Measurements from ENCODE around the gene SLC46A2. TPM values are rescaled to one million over a fixed set of nuclear protein-coding genes. Genes with fewer than 3 reads are reported as not detected.

Gene SLC46A2
- total RNA-seq, 2 donors from 2014 or later = not detected

- Histone ChIP-seq H3K27ac (ENCODE audit: low read depth, low read length) (no peak overlapping the region), H3K9ac (ENCODE audit: extremely low read depth, low read length, poor library complexity, severe bottlenecking) (no peak overlapping the region), H3K36me3 (ENCODE audit: control insufficient read depth, insufficient read depth, low read length) (no peaks in the 10 kb centered on the region), H3K4me1 (ENCODE audit: control insufficient read depth, insufficient read depth, low read length) (peaks cover 34% of the 10 kb centered on the region), H3K4me3 (ENCODE audit: low read length) (no peak overlapping the region), H3K27me3 (ENCODE audit: control insufficient read depth, insufficient read depth, low read length, poor library complexity, severe bottlenecking) (no peaks in the 10 kb centered on the region), H3K9me3 (ENCODE audit: control insufficient read depth, low read length) (no peaks in the 10 kb centered on the region)
- TF ChIP-seq CTCF (conservative IDR thresholded peaks at IDR 0.05) = no peak
- H3K36me3 Mint-ChIP-seq (ENCODE audit: low read depth) = peaks cover 20% of the 10 kb centered on the region
- 92 to 95% methylated on average over 6 of the region's 6 CpGs for WGBS, 2 experiments (ENCODE audit: insufficient coverage in 1 of 2, insufficient read length in 1 of 2)
- no peak overlapping the region for H3K4me3 Mint-ChIP-seq
- no peaks in the 10 kb centered on the region for H3K27me3 Mint-ChIP-seq (ENCODE audit: insufficient read depth)
- H3K4me1 Mint-ChIP-seq = peaks cover 62% of the 10 kb centered on the region
- no peak overlapping the region for H3K27ac Mint-ChIP-seq
- DNase-seq = no peak
- H3K9me3 Mint-ChIP-seq = peaks cover 3% of the 10 kb centered on the region
These were observed 20.1 kb downstream of the SLC46A2 start for GRCh38 chr9:112870556-112870955.

GRCh38 chr9:112869917-112870316, 20.8 kb downstream of the SLC46A2 start:
- H3K4me1 ChIP-seq (ENCODE audit: control insufficient read depth, insufficient read depth, low read length) = peaks cover 34% of the 10 kb centered on the region
- H3K9me3 Mint-ChIP-seq = peaks cover 3% of the 10 kb centered on the region
- H3K4me3 ChIP-seq (ENCODE audit: low read length) = peak overlapping the region; percentile 53
- H3K36me3 Mint-ChIP-seq (ENCODE audit: low read depth) = peaks cover 20% of the 10 kb centered on the region
- H3K9me3 ChIP-seq (ENCODE audit: control insufficient read depth, low read length) = no peaks in the 10 kb centered on the region
- no peak for TF ChIP-seq CTCF (conservative IDR thresholded peaks at IDR 0.05)
- no peak overlapping the region for H3K27ac ChIP-seq (ENCODE audit: low read depth, low read length)
- 80 to 93% methylated on average over 2 to 5 of the region's 5 CpGs for WGBS, 2 experiments (ENCODE audit: insufficient coverage in 1 of 2, insufficient read length in 1 of 2)
- H3K27ac Mint-ChIP-seq = peak overlapping the region; percentile 56
- no peaks in the 10 kb centered on the region for H3K36me3 ChIP-seq (ENCODE audit: control insufficient read depth, insufficient read depth, low read length)
- no peak overlapping the region for H3K9ac ChIP-seq (ENCODE audit: extremely low read depth, low read length, poor library complexity, severe bottlenecking)
- no peak for DNase-seq
- no peaks in the 10 kb centered on the region for H3K27me3 Mint-ChIP-seq (ENCODE audit: insufficient read depth)
- peaks cover 57% of the 10 kb centered on the region for H3K4me1 Mint-ChIP-seq
- H3K4me3 Mint-ChIP-seq = peak overlapping the region; percentile 11
- no peaks in the 10 kb centered on the region for H3K27me3 ChIP-seq (ENCODE audit: control insufficient read depth, insufficient read depth, low read length, poor library complexity, severe bottlenecking)

- H3K27me3 ChIP-seq (ENCODE audit: control insufficient read depth, insufficient read depth, low read length, poor library complexity, severe bottlenecking) = no peaks in the 10 kb centered on the region
- peaks cover 20% of the 10 kb centered on the region for H3K36me3 Mint-ChIP-seq (ENCODE audit: low read depth)
- no peak overlapping the region for H3K4me3 ChIP-seq (ENCODE audit: low read length)
- 75 to 77% methylated on average over 8 of the region's 8 CpGs for WGBS, 2 experiments (ENCODE audit: insufficient coverage in 1 of 2, insufficient read length in 1 of 2)
- H3K9me3 Mint-ChIP-seq = peaks cover 3% of the 10 kb centered on the region
- TF ChIP-seq CTCF (conservative IDR thresholded peaks at IDR 0.05) = no peak
- H3K4me1 ChIP-seq (ENCODE audit: control insufficient read depth, insufficient read depth, low read length) = peaks cover 34% of the 10 kb centered on the region
- no peak overlapping the region for H3K4me3 Mint-ChIP-seq
- H3K9me3 ChIP-seq (ENCODE audit: control insufficient read depth, low read length) = no peaks in the 10 kb centered on the region
- peak overlapping the region; percentile 56 for H3K27ac Mint-ChIP-seq
- H3K4me1 Mint-ChIP-seq = peaks cover 52% of the 10 kb centered on the region
- H3K36me3 ChIP-seq (ENCODE audit: control insufficient read depth, insufficient read depth, low read length) = no peaks in the 10 kb centered on the region
- H3K27ac ChIP-seq (ENCODE audit: low read depth, low read length) = no peak overlapping the region
- H3K9ac ChIP-seq (ENCODE audit: extremely low read depth, low read length, poor library complexity, severe bottlenecking) = no peak overlapping the region
- H3K27me3 Mint-ChIP-seq (ENCODE audit: insufficient read depth) = no peaks in the 10 kb centered on the region
- DNase-seq = no peak
These were observed 21.6 kb downstream of the SLC46A2 start for GRCh38 chr9:112869041-112869529.
